ENCODE data around the gene ECT2L. TPM values are rescaled to one million over a fixed set of nuclear protein-coding genes. Genes with fewer than 3 reads are reported as not detected.

Gene ECT2L
- total RNA-seq, 1 experiment from 2014 or later = not detected

DNA sequence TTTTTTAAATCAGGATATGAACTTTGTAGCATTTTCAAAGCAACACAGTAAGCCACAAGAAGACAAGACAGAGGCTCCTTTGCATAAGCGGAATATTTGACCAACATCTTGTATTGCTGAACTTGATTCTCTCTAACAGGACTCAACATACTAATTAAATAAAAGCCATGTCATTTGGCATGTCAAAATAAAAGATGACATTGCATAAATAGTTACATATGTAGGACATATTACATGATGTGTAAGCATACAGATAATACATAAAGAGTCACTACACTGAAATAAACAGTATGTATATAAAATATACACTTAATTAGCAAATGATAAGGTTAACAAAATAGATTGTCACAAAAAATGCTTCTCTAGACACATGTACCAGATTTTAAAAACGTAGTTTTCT, 129.9 kb downstream of the ECT2L start:
- Histone ChIP-seq H3K23ac (ENCODE audit: insufficient read length, low read depth, low read length) (no peak overlapping the region), H3K79me2 (ENCODE audit: insufficient read depth, low read length) (no peaks in the 10 kb centered on the region), H2BK15ac (ENCODE audit: low read depth, low read length) (no peak overlapping the region), H4K8ac (replicated peaks; ENCODE audit: insufficient read length, low read depth, low read length) (no peak overlapping the region), H2BK120ac (ENCODE audit: low read depth, low read length, poor library complexity, severe bottlenecking) (no peak overlapping the region), H3K4ac (ENCODE audit: low read depth, low read length) (no peak overlapping the region), H4K91ac (ENCODE audit: insufficient read length, low read depth, low read length) (no peak overlapping the region), H2AFZ (ENCODE audit: low read length) (no peak overlapping the region), H3K14ac (ENCODE audit: insufficient read depth, low read length) (no peak overlapping the region), H3K9ac (ENCODE audit: extremely low read depth, insufficient read length, low read length) (no peak overlapping the region), H3K4me2 (ENCODE audit: insufficient read depth, insufficient read length, low read length) (no peak overlapping the region), H3K9me3 (ENCODE audit: control insufficient read depth, low read depth, low read length) (no peaks in the 10 kb centered on the region), H2AK5ac (ENCODE audit: insufficient read length, low read length) (no peak overlapping the region), H2BK20ac (ENCODE audit: low read depth, low read length, poor library complexity, severe bottlenecking) (no peak overlapping the region), H3K27me3 (ENCODE audit: insufficient read depth, low read length) (no peaks in the 10 kb centered on the region), H3K56ac (ENCODE audit: insufficient read length, low read depth, low read length) (no peak overlapping the region), H2BK12ac (ENCODE audit: insufficient read length, low read depth, low read length) (no peak overlapping the region), H3K18ac (ENCODE audit: insufficient read length, low read depth, low read length) (no peak overlapping the region), H4K20me1 (ENCODE audit: control insufficient read depth, insufficient read depth, insufficient read length) (no peaks in the 10 kb centered on the region), H3T11ph (ENCODE audit: low read length) (no peak overlapping the region), H4K5ac (ENCODE audit: insufficient read length, low read depth, low read length) (no peak overlapping the region), H2BK5ac (ENCODE audit: insufficient read length, low read length) (no peak overlapping the region), H3K23me2 (ENCODE audit: insufficient read length, low read depth, low read length, poor library complexity, severe bottlenecking) (no peaks in the 10 kb centered on the region), H3K27ac (ENCODE audit: insufficient read length, low read depth, low read length) (no peak overlapping the region), H3K79me1 (ENCODE audit: insufficient read depth, low read depth, low read length, poor library complexity, severe bottlenecking) (no peaks in the 10 kb centered on the region), H3K4me1 (ENCODE audit: insufficient read depth, low read length) (no peaks in the 10 kb centered on the region)
- no peak for DNase-seq
- Mint-ChIP-seq H3K36me3 (ENCODE audit: insufficient read depth in 1 of 3, low read depth in 3 of 3) (peaks cover 3 to 19% (median 19%) of the 10 kb centered on the region in 3 experiments; a peak in 5 of 7 replicates), H3K27me3 (ENCODE audit: low read depth) (no peaks in the 10 kb centered on the region), H3K4me1 (peaks cover 3 to 5% of the 10 kb centered on the region in 2 experiments), H3K27ac (no peak overlapping the region), H3K4me3 (no peak overlapping the region), H3K9me3 (no peaks in the 10 kb centered on the region)
- WGBS (ENCODE audit: extremely low coverage, insufficient read length, low lambda C conversion rate) = no CpG with 5 or more reads among the region's 2 CpGs
- TF ChIP-seq, protein P1, sequence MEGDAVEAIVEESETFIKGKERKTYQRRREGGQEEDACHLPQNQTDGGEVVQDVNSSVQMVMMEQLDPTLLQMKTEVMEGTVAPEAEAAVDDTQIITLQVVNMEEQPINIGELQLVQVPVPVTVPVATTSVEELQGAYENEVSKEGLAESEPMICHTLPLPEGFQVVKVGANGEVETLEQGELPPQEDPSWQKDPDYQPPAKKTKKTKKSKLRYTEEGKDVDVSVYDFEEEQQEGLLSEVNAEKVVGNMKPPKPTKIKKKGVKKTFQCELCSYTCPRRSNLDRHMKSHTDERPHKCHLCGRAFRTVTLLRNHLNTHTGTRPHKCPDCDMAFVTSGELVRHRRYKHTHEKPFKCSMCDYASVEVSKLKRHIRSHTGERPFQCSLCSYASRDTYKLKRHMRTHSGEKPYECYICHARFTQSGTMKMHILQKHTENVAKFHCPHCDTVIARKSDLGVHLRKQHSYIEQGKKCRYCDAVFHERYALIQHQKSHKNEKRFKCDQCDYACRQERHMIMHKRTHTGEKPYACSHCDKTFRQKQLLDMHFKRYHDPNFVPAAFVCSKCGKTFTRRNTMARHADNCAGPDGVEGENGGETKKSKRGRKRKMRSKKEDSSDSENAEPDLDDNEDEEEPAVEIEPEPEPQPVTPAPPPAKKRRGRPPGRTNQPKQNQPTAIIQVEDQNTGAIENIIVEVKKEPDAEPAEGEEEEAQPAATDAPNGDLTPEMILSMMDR (conservative IDR thresholded peaks at IDR 0.05) = no peak
